SJSA1 (cell line): ENCODE results near the gene ZNF385A. TPM values are rescaled to one million over a fixed set of nuclear protein-coding genes. Genes with fewer than 3 reads are reported as not detected.
"Not testable (repeated sequence)": the region's sequence is repeated elsewhere in the genome, so short reads cannot be mapped to it uniquely, and the experiment has no call there.

Source experiments
- DNase-seq, 2 experiments: peaks; one replicate each; pipeline ENCODE4 v3.0.0-alpha.2; 2015 to 2020; ENCODE audit warnings: low spot score in 2 of 2, low read depth in 1 of 2
- H3K27ac ChIP-seq: fragments of 250-450 bp; sonication (Bioruptor Pico); 2 replicates; pipeline ENCODE4 v1.5.1; 2020; ENCODE audit warnings: mild to moderate bottlenecking, moderate library complexity
- H3K27me3 ChIP-seq: fragments of 250-450 bp; sonication (Bioruptor Pico); replicated peaks from 2 replicates; pipeline ENCODE4 v1.5.1; 2020; ENCODE audit warnings: mild to moderate bottlenecking, moderate library complexity
- H3K36me3 ChIP-seq: fragments of 250-450 bp; sonication (Bioruptor Pico); 2 replicates; pipeline ENCODE4 v1.5.1; 2020; ENCODE audit warnings: mild to moderate bottlenecking
- H3K4me1 ChIP-seq: fragments of 250-450 bp; sonication (Bioruptor Pico); replicated peaks from 2 replicates; pipeline ENCODE4 v1.6.1; 2021; ENCODE audit warnings: mild to moderate bottlenecking
- H3K4me3 ChIP-seq: fragments of 250-450 bp; sonication (Bioruptor Pico); 2 replicates; pipeline ENCODE4 v1.5.1; 2020; ENCODE audit warnings: mild to moderate bottlenecking
- H3K9me3 ChIP-seq: fragments of 250-450 bp; sonication (Bioruptor Pico); replicated peaks from 2 replicates; pipeline ENCODE4 v1.5.1; 2020; ENCODE audit warnings: mild to moderate bottlenecking
- total RNA-seq: library from RNA; depleted of rRNA; stranded (reverse); fragments of >200 nt; shearing (Covaris generic); gene quantifications from 2 replicates; pipeline ENCODE4 v1.2.3, GENCODE V29; 2014

ZNF385A gene
- total RNA-seq, 1 experiment from 2014 or later: 0.42 TPM

DNA sequence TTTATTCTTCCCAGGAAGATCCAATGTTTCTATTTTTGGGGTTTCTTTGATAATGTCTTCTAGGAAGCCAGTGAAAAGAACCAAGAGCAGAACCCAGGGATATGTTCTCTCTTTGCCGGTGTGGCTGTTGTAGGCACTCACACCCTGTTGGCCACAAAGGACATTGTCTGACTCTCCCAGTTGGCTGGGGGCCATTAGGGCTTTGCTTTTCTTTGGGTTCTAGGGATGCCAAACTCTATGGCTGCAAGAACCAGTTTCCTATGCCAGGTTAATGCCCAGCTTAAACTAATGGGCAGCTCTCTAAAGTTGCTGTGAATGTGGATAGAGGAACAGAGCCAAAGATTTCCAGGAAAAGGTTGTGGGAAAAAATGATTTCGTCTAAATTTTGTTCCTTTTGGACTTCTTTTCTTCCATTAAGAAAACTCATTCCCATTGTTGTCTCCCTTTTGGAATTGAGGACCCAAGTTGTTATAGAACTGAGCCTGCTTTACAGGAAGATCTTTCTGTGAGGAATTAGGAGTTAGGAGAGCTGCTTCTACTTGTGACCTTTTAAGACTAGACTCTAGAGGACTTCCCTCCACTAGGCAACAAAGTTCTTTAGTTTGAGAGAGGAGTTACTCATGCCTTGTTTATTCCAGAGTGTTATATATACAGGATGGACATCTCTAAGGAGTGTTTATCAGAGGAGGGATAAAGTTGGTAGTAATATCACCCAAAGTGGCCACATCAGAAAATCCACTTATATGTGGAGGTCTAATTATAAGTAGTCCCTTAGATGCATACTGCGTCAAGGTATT lies 46.5 kb downstream of the ZNF385A start:
- Histone ChIP-seq H3K27me3 (no peaks in the 10 kb centered on the region), H3K9me3 (no peaks in the 10 kb centered on the region), H3K27ac (no peak overlapping the region), H3K4me1 (peaks cover 12% of the 10 kb centered on the region), H3K4me3 (no peak overlapping the region), H3K36me3 (peaks cover 27% of the 10 kb centered on the region)
- DNase-seq: no peak

DNA sequence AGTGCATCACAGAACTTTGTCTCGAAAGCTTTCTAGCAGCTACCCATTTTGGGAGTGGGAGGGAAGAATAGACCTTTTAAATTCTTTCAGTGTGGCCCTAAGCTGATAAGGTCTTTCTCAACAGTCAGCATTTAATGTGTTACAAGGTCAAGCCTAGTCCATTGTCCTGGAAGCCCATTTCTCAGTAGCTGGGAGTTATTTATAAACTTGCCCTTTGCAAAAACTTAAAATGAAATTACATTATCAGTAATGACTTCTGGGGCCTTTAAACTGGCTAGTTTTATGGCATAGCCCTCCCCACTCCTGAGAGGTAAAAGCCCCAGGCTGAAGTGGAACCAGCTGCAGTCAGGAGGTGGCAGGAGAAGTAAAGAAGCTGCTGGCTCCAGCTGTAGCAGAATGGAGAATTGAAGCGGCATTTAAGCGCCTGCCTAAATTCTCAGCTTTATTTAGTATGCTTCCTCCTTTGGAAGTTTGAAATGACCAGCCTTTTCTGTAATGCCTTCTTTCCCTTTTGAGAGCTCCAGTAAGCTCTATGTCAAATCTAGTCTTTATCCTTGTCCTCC lies 47.2 kb downstream of the ZNF385A start:
- no peak overlapping the region for H3K4me3 ChIP-seq
- no peaks in the 10 kb centered on the region for H3K27me3 ChIP-seq
- peaks cover 21% of the 10 kb centered on the region for H3K36me3 ChIP-seq
- no peak overlapping the region for H3K27ac ChIP-seq
- no peak for DNase-seq
- no peaks in the 10 kb centered on the region for H3K9me3 ChIP-seq
- H3K4me1 ChIP-seq: peaks cover 12% of the 10 kb centered on the region

DNA sequence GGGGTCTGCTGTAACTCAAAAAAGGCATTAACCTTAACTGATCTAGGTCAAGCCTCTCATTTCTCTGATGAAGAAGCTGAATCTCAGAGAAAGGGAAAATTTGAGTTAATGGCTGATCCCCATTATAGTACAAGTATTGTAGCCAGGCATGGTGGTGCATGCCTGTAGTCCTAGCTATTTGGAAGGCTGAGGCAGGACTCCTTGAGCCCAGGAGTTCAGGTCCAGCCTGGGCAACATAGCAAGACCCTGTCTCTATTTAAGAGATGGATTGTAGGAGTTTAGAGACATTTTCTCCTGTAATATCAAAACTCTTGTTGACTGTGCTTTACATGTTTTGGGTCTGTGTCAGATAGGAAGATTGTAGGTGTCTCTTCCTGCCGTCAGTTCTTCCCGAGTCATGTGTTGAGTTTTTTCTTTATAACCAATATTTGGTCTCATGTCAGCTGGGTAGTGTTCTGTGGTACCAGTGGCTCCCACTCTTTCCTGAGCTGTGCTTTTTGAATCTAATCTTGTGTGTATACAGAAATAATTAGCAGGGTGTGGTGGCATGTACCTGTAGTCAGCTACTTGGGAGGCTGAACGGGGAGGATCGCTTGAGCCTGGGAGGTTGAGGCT lies 51.0 kb downstream of the ZNF385A start:
- no peak for DNase-seq
- Histone ChIP-seq H3K27me3 (no peaks in the 10 kb centered on the region), H3K9me3 (no peaks in the 10 kb centered on the region), H3K4me3 (no peak overlapping the region), H3K27ac (no peak overlapping the region), H3K4me1 (peaks cover 12% of the 10 kb centered on the region), H3K36me3 (peaks cover 19% of the 10 kb centered on the region)

DNA sequence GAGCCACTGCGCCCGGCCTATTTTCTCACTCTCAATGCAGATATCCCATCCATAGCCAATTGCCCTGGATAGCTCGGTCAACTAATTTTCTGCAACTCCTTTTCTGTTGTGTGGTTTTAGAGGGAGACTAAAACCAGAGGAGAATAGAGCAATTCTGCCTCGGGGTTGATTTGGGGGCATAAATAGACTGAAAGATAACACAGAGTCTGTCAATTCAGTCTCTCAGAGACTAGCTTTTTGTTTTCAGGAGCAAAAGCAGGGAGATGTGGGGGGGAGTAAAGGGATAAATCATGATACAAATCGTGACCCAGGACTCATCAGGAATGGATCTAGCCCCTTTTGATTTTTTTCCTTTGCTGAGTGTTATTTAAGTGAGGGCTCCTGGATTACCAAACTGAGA lies 53.1 kb downstream of the ZNF385A start:
- DNase-seq: no peak
- Histone ChIP-seq H3K9me3 (no peaks in the 10 kb centered on the region), H3K4me1 (0 out of 2 replicates have a peak, but pooled peaks cover 1% of the 10 kb centered on the region), H3K27ac (no peak overlapping the region), H3K36me3 (peaks cover 21% of the 10 kb centered on the region), H3K4me3 (no peak overlapping the region), H3K27me3 (no peaks in the 10 kb centered on the region)

DNA sequence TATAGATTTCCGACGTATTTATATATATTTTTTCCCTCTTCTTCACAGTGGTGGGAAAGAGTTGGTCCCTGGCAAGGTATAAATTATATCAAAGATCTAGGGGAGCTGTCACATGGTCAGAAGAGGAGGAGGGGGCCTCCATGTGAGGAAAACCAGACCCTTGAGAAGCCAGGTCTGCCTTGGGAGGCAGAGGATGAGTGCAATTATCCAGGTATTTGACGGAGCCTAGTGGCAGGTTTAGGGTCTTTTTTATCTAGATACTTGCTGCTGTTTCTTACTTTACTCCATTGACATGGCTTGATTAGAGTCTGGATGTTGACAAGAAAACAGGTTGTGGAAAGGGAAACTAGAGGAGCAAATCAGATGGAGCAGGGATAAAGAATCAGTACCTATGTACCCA lies 54.1 kb downstream of the ZNF385A start:
- Histone ChIP-seq H3K27ac (no peak overlapping the region), H3K27me3 (no peaks in the 10 kb centered on the region), H3K36me3 (peaks cover 26% of the 10 kb centered on the region), H3K9me3 (no peaks in the 10 kb centered on the region), H3K4me1 (0 out of 2 replicates have a peak, but pooled peaks cover 5% of the 10 kb centered on the region), H3K4me3 (no peak overlapping the region)
- DNase-seq: no peak

DNA sequence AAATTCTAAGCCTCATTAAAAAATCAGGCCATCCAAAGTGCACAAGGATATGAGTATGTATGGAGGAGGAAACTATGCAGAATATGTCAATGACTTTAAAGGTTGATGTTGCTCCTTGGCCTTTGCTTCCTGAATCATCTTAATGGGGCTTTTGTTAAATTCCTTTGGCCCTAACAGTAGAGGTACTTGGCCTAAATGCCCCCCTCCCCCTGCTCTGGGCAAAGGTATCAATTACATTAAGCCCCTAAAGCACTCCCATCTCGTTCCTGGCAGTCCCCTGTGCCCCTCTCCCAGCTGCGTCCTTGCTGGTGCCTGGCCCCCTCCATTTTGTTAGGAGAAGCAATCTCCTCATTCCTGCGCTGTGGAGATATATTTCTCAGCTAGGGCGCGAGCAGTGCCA lies 54.8 kb downstream of the ZNF385A start:
- no peak for DNase-seq
- H3K36me3 ChIP-seq: peaks cover 30% of the 10 kb centered on the region
- no peak overlapping the region for H3K4me3 ChIP-seq
- no peaks in the 10 kb centered on the region for H3K27me3 ChIP-seq
- no peaks in the 10 kb centered on the region for H3K9me3 ChIP-seq
- H3K27ac ChIP-seq: no peak overlapping the region
- H3K4me1 ChIP-seq: 0 out of 2 replicates have a peak, but pooled peaks cover 5% of the 10 kb centered on the region

DNA sequence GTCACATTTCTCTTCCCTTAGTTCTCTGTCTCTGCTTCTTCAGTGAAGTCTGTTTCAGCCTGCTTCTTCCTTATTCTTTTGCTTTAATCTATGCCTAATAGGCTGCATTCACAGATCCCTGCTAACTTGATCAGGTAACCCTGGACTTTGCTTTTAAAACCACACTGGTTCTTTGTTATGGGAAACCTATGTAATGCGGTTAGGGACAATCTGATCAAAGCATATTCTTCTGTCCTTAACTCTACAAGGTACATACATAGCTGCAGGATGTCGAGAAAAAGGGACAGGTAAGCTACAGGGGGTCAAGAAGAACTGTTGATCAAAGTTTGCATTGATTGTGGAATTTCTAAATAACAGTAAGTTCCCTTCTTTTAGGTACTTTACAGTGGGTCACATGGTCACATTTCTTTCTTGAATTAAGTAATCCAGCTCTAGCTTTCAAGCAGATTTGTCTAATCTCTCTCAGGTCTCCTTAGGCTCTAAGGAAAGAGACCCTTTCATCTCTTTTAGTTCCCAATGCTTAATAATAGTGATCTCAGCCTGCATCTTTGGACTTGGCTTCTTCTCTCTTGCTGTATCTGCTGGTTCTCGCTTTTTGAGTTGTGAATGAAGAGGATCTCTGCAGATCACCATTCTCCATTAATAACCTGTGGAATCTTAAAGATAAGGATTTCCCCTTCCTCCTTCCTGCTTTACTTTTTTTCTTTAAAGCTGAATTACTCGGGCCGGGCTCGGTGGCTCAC lies 55.8 kb downstream of the ZNF385A start:
- Histone ChIP-seq H3K4me3 (no peak overlapping the region), H3K36me3 (peaks cover 30% of the 10 kb centered on the region), H3K9me3 (no peaks in the 10 kb centered on the region), H3K4me1 (peaks cover 8% of the 10 kb centered on the region), H3K27ac (no peak overlapping the region), H3K27me3 (no peaks in the 10 kb centered on the region)
- no peak for DNase-seq

DNA sequence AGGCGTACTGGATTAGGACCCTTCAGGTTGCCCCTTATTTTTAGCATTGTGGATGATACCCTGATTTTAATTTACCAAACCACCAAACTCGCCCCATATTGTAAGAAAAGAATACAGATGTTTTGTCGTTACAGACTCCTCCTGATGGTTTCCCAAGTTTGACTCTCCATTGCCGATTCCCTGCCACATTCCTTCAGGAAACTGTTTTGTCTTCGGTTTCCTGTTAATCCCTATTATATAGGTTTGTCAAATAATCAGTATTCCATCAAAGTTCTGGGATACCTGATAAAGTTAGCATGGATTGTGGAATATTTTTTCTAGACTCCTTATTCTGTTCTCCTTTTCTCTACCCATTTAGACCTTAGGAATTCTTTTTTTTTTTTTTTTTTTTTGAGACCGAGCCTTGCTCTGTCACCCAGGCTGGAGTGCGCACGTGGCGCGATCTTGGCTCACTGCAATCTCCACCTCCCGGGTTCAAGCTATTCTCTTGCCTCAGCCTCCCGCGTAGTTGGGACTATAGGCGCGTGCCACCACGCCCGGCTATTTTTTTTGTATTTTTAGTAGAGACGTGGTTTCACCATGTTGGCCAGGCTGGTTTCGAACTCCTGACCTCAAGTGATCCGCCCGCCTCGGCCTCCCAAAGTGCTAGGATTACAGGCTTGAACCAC lies 59.0 kb downstream of the ZNF385A start:
- not testable (repeated sequence) for H3K27me3 ChIP-seq, H3K9me3 ChIP-seq, DNase-seq, H3K4me1 ChIP-seq
- Histone ChIP-seq H3K27ac (peak overlapping the region; percentile 79), H3K4me3 (peak overlapping the region; percentile 67), H3K36me3 (peaks cover 24% of the 10 kb centered on the region)

DNA sequence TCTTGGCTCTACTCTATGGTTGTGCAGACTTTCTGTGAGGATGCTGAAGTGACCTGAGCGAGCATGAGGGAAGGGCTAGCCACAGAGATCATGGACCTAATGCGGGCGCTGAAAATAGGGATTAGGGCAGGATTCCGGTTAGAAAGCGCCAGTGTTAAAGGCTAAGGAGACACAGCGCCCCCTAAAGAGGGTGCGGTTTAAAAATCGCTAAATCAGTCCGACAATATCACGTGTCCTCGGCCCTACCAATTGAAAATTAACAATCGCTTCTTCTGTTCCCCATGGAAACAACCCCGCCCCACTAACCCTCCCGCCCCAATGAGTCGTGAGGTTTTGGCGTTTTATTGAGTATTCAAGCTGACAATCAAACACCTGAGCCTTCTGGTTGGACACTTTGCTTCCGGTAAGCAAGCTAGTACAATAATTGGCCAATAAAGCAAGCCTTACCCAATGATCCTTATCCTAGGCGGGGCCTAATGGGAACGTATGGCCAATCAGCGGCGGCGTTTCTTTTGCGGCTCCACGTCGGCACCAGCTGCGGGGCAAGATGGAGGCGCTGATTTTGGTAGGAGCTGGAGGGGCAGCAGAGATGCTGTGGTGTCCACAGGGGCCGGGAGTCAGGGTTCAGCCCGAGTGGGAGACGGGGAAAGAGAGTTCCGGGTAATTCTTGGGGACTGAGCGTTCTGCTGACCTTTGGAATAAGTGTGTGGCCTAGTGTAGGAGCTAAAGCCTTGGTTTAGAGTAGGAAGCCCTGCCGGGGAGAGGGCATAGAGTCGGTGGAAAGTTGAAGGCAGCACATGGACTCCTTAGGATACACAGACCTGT lies 59.7 kb downstream of the ZNF385A start, which contains the start of gene COPZ1:
COPZ1 (plus strand) TSS at position 515 of the 825 bp plus-strand sequence; CDS start at position 548, 33 bp downstream.
- peak; percentile 95 to 97 for DNase-seq
- peak within 1 kb of the TSS; percentile 67 for H3K4me3 ChIP-seq
- H3K9me3 ChIP-seq: no peaks in the 10 kb centered on the region
- H3K36me3 ChIP-seq: peaks cover 24% of the 10 kb centered on the region
- peak within 1 kb of the TSS; percentile 79 for H3K27ac ChIP-seq
- H3K4me1 ChIP-seq: peaks cover 8% of the 10 kb centered on the region
- no peaks in the 10 kb centered on the region for H3K27me3 ChIP-seq

DNA sequence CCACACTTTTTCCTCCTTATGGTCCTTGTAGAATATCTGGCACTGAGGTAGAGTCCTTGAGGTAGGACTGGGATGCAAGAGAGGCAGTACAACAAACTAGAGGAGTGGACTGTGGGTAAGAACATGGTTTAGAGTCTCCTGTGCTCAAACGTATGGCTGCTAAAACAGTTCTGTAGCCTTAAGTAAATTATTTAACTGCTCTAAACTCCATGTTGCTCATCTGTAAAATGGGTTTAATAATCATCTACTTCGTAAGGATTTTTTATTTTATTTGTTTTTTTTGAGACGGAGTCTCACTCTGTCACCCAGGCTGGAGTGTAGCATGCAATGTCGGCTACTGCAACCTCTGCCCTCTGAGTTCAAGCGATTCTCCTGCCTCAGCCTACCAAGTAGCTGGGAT lies 63.2 kb downstream of the ZNF385A start:
- peaks cover 5% of the 10 kb centered on the region for H3K4me1 ChIP-seq
- no peak overlapping the region for H3K4me3 ChIP-seq
- DNase-seq: no peak
- H3K27ac ChIP-seq: no peak overlapping the region
- no peaks in the 10 kb centered on the region for H3K9me3 ChIP-seq
- H3K36me3 ChIP-seq: peaks cover 8% of the 10 kb centered on the region
- no peaks in the 10 kb centered on the region for H3K27me3 ChIP-seq
